CD1c-positive myeloid dendritic cell (primary cell): Measurements from ENCODE around the gene PRCP.
A peak's percentile ranks its signal among the peaks of the same experiment; 100 is the strongest.
"Not testable (repeated sequence)": the region's sequence is repeated elsewhere in the genome, so short reads cannot be mapped to it uniquely, and the experiment has no call there.

Experiments
- DNase-seq: peaks from one replicate; pipeline ENCODE4 v3.0.0-alpha.2; 2016; ENCODE audit errors: extremely low spot score

PRCP gene

DNA sequence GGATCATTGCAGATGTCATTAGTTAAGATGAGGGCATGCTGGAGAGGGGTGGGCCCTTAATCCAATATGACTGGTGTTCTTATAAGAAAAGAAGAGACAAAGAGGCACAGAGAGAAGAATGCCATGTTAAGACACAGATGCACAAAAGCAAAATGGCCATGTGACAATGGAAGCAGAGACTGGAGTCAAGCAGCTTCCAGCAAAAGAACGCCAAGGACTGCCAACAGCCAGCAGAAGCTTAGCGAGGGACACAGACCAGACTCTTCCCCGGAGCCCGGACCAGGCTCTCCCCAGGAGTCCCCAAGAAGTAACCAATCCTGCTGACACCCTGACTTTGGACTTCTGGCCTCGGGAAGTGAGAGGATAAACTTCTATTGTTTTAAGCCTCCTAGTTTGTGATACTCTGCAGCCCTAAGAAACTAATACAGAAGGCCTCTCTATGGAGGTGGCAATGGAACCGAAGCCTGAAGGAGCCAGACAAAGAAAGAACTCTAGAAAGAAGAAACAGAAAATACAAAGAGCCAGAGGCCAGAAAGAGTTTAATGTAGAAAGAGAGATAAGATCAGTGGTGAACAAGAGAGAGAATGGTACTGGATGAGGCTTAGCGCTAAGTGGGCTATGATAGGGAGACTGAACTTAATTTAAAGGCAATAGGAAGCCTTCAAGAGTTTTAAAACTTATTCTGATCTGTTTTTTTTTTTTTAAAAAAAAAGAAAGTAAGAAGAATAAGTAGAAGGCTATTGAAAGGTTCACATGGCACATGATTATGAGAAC is 27.7 kb downstream of the PRCP start:
- no peak for DNase-seq

DNA sequence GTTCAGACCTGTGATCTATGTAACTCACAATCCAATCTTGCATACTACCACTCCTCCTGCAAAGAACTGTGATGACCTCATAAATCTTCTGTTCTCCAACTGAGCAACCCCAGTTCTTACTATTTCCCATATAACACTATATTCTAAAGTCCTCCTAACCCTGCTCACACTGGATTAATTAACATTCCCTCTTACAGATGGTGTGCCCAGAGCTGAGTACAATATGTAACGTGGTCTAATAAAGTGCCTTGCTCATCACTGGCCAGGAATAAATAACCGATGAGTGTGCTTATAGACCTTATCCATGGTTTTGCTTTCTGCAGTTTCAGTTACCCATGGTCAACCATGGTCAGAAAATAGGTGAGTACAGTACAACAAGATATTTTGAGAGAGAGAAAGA is 28.6 kb downstream of the PRCP start:
- DNase-seq, result no peak

DNA sequence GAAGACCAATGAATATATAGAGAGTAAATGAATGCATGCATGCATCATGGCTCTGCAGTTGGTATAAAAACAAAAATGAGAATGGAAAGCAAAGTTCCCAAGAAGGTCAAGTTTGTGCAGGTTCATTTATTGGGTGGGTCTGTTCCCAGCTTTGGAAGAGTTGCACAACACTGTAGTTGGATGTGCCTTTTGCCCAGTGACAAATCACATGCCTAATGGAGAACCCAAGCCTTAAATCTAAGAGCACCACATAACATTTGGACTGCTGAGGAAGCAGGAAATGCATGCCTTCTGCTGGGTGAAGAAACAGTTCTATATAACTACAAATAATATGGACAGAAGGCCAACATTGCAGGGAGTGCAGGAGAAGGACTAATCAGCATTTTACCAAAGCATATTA is 30.6 kb downstream of the PRCP start:
- DNase-seq, result peak; percentile 29

DNA sequence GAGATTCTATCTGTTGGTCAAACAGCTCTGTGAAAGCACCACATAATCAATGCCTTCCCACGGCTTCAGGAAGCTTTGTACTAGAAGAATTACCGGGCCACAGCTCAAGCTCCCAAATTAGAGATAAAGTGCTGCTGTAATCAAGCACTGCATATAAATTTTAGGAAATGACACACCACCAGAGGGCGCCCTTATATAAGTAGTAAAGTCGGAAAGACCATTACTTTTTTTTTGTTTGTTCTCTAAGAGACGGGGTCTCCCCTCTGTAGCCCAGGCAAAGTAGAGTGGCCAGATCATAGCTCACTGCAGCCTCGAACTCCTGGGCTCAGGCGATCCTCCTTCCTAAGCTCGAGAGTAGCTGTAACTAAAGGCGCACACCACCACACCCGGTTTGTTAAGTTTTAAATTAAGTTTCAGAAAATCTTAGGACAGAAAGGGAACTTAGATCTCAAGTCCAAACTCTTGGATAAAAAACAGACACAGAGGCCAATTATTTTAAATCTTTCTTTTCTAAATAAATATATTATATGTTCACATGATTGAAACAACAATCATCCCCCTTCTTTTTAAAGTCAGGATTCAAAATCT is 32.6 kb downstream of the PRCP start:
- peak; percentile 86 for DNase-seq

DNA sequence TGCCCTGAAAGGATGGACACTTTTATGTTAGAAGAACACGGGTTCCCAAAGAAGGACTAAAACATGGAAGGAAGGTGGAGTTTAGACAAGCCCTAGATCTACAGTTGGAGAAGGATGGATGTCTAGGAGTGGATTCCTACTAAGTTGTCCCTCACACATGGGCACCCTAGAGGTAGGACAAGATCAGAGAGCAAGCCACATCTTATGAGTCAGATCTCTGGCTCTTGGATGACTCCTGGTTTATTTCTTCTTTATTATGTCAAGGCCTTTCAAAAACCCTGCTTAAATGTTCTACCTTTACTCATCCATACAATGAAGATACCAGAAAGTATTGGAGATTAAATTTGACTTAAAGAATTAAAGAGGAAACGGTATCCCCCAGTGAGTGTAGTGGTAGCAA is 34.4 kb downstream of the PRCP start:
- DNase-seq, result no peak

DNA sequence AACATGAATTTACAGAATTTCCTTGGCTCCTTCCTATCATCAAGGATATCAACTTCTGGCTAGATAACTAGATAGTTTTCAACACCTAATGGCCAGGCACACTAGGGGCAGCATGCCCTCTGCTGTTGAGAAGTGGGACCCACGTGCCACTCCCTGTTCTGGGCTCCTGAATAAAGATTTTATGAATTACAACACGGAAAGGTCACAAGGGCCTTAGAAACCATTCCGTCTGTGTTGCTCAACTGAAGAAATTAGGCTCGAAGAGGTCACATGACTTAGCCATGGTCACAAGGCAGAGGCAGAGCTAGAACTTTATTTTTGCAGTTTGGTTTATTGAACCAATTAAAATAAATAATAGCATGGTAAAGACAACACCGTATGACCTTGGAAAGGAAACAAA is 36.0 kb downstream of the PRCP start:
- peak; percentile 75 for DNase-seq

DNA sequence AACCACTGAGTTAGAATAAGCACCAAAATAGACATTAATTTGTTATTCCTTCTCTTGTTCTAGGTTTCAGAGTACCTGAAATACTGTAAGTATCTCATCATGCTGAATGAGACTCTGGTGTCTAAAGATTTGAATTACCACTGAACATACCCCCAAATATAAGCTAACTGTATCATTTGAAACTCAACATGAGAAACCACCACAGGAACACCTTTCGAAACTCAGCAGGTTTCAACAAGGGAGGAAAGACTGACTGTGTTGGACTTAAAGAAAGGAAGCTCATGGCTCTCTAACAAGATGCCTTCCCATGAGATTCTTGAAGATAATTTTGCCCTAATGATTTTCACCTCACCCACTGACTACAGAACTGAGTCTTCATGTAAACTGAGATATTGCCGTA is 37.0 kb downstream of the PRCP start:
- no peak for DNase-seq

DNA sequence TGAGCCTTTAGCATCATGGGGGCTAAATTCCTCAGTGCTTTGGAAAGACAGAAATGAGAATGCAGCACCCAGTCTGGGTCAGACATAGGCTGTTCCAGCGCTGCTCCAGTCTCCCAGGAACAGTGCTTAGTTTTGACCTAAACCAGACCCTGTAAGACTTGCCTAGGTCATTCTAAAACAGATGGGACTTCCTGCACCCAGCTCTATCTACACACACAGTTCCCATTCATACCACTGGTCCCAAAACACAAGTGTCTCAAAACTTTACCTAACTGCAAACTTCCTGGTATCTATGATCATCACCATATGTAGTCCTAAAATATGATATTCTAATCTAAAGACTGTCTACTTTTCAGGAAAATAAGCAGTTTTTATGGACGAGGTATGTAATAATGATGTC is 37.9 kb downstream of the PRCP start:
- DNase-seq, result no peak

DNA sequence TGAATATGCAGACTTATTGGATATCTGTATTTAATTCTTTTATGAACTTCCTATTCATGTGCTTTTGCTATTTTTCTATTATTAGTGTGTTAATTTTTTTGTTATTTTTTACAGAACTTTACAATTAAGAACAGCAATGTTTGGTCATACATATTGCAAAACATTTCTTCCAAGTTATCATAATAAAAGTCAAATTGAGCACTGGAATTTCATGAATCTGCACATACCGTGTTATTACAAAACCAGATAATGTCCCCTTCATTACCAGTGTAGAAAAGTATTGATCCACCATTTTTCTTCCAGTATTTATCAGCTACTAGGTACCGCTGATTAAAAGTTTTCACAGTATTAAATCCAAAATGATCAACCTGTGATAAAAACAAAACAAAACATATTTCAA is 40.5 kb downstream of the PRCP start:
- DNase-seq, result no peak

DNA sequence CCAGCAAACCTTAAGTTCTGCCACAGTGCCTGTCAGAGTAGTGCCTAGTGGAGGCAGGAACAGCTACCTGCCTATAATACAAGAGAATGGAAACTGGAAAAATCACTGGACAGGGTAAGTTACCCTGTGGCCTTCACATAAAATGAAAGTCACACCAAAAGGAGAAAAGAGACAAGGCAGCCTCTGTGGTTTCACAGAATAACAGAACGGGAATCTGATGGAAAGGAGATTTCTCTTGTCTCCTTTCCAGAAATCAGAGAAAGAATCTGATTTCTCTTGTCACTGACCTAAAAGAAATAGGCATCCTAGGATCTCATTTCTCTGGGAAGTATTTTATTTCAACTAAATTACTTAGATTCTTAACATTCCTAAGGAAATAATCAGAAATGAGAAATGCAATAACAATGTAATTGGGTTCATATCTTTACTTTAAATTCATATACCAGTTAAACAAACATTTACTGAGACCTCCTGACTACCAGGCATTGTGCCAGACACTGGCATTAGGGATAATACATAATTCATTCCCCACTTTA is 41.6 kb downstream of the PRCP start:
- no peak for DNase-seq

DNA sequence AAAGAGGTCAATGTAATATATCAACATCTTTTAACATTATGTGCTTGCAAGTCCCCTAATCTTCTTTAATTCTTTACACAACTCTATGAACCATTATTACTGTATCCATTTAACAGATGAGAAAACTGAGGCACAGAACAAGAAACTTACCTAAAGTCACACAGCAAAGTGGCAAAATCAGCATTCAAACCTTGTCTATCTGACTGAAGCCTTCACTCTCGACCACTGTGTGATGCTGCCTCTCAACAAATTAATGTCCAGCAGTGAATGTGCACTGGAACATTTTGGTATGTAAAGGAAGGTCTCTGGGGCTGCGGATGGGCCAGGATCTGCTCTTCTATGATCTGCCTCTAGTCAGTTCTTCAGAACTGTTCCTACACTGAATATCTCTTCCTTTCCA is 42.1 kb downstream of the PRCP start:
- no peak for DNase-seq

DNA sequence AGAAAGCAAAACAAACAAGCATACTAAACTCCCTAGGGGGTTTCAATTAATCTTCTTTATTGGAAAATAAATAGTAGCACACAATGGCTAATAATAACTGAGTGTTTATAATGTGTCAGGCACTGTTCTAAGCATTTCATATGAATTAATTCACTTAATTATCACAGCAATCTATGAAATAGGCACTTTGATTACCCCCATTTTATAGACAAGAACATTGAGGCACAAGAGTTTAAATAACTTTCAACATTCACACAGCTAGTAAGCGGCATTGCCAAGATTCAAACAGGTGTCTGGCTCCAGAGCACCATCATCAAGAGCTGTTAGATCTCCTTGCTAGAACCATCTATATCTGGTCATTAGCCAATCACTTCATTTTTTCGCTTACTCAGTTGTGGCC is 43.1 kb downstream of the PRCP start:
- DNase-seq, result no peak

DNA sequence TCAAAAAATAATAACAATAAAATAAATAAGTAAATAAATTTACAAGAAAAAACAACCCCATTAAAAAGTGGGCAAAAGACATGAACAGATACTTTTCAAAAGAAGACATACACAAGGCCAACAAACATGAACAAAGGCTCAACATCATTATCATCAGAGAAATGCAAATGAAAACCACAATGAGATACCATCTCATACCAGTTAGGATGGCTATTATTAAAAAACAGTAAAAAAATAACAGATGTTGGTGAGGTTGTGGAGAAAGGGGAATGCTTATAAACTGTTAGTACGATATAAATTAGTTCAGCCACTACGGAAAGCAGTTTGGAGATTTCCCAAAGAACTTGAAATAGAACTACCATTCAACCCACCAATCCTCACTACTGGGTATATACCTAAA is 44.6 kb downstream of the PRCP start:
- no peak for DNase-seq

DNA sequence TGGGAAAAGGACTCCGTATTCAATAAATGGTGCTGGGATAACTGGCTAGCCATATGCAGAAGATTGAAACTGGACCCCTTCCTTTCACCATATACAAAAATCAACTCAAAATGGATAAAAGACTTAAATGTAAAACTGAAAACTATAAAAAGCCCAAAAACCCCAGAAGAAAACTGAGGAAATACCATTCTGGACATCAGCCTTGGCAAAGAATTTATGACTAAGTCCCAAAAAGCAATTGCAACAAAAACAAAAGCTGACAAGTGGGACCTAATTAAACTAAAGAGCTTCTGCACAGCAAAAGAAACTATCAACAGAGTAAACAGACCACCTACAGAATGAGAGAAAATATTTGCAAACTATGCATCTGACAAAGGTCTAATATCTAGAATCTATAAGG is 45.3 kb downstream of the PRCP start:
- not testable (repeated sequence) for DNase-seq

DNA sequence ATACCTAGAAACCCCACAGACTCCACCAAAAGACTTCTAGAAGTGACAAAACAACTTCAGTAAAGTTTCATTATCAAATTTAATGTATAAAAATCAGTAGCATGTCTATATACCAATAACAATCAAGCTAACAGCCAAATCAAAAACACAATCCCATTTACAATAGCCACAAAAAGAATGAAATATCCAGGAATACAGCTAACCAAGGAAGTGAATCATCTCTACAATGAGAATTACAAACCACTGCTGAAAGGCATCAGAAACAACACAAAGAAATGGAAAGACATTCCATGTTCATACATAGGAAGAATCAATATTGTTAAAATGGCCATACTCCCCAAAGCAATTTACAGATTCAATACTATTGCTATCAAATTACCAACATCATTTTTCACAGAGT is 46.0 kb downstream of the PRCP start:
- no peak for DNase-seq

DNA sequence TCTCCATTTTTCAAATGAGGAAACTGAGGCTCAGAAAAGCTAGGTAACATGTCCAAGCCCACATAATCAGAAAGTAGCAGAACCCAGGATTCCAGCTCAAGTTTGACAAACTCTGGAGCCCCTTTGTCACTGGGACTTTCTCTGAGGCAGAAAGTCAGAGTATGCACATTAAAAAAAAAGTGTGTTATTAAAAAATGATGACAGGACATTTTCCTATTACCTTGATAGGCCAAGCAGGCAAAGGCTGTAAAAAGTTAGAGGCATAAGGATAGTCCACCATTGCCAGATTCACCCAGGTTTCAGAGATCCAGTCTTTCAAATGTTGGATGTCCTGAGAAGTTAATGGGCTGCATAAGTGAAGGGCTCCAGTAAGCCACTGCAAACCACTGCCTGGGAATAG is 51.4 kb downstream of the PRCP start:
- DNase-seq, result no peak

DNA sequence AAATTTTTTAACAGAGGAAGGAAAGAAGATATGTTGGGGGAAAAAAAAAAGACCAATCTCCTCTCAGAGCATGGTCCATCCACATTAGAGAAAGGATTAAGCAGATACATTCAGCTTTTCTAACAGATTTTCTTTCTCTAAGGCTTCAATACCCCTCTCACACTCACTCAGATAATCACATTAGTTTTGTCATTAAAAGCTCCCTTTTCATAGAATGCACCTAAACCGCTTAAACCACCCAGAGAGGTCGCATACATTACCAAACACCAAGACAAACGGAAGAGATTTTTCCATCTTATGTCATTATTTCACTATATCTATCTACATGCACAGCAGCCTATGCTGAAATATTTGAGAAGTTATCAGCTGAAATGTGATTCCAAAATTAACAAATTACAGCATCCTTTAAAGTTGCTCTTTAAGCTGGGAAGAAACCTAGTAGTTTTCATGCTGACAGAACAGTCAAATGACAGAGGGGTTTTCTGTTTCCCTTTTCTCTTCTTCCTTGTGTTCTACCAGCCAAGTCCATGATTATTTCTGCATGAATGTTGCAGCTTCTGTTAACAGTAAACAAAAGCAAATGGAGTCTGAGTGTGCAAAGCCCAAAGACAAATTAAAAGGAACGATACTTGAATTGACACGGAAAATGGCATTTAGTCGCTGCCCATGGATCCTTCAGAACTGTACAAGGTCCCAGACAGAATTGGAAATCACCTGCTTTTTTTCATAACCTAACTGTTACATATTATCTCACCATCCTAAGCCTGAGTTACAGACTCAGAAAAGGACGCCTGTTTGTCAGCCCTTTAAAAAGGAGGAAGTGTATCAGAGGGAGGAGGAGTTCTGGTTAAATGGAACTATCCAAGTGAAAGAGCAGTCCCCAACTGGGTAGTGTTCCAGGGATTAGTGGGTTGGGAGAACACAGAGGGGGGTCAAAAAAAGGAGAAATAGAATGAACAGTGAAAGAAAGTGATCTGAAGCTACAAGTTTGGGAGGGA is 54.6 kb downstream of the PRCP start:
- DNase-seq, result no peak

DNA sequence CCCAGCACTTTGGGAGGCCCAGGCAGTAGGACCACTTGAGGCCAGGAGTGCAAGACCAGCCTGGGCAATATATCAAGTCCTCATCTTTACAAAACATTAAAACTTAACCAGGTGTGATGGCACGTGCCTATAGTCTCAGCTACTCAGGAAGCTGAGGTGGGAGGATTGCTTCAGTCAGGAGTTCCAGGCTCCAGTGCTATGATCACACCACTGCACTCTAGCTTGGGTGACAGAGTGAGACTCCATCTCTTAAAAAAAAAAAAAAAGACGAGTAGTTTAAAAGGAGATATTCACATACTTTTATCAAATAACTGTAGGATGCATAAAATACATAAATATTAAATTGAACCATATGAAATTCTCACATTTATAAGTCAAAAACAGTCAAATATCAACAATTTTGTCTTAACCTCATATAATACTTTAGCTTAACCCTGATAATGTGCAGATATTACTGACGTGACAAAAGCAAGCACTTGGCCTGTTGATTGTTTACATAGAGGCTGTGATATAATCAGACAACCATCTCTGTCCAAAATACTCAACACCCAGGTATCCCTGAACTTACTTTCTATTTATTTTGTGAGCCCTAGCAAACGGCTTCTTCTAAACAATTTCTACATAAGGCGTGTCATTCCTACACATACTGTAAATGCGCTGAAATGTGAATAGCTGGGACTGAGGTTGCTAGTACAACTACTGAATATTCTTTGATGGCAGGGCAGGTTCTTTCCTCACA is 57.0 kb downstream of the PRCP start:
- DNase-seq, result no peak

DNA sequence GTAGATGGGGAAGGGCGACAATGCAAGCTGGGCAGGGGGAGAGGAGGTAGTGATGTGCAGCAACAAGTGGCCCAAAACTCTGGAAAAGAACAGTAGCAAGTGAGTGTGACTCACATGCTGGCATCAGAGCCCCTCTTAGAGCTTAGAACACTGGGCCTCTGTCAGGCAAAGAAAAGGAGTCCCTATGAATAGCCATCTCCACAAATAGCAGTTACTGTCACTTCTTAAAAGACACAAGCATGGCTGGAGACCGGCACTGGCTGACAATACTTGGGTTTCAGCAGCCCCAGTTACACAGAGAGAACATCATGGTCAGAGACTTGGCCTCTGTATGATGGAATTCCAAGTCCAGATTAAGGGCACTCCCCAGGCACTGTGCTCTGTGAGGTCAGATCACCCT is 58.2 kb downstream of the PRCP start:
- no peak for DNase-seq

DNA sequence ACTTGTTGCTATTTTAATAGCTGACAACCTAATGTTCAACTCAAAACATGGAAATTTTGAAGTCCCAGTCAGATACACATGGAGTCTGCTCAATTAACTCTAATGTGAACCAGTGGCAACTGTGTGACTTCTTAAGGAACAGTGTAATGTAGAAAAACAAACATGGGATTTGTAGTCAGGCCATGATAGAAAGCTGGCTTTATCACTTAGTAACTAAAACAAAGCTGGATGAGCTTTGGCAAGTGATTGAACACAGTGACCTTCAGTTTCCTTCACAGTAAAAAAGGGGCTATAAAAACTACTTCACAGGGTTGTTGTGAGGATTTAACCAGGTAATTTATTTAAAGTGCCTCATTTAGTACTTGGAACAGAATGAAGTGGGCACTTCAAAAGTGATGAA is 62.6 kb downstream of the PRCP start:
- no peak for DNase-seq

DNA sequence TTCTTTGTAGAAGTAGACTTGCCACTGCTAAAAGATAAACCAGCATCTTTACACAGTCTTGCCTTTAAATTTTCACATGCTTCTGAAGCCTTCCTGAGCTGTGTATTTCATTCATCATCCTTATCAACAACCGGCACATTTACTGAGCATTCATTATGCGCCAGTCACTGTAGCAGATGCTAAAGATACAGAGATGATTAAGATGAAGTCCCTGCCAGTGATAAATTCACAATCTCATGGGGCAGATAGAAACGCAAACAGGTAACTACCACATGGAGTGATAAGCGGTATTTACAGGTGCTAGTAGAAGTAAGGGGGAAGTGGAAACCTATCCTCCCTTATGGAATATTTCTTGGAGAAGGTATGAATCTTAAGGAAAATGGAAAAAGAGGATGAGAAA is 67.2 kb downstream of the PRCP start:
- no peak for DNase-seq

DNA sequence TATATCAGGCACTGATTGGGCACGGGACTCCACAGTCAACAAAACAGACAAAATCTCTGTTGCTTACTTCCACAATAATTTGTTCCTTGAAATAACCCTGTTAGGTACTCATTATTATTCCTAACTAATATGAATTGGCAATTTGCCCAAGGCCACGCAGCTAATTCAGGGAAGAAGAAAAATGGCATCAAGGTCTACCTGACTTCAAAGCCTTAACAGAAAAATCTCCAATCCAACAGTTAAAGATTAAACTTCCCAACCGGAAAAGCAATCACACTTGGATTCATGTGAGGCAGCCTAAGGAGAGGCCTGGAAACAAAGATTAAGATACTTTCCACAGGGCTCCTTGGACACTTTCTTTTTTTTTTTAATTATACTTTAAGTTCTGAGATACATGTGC is 68.9 kb downstream of the PRCP start:
- DNase-seq, result no peak
